DMS 273 (cell line): ENCODE data around the gene SLC12A7.
"Not testable (repeated sequence)": the region's sequence is repeated elsewhere in the genome, so short reads cannot be mapped to it uniquely, and the experiment has no call there.

ENCODE experiments used
- DNase-seq: peaks from one replicate; lab custom pipeline; 2025; ENCODE audit not compliant: unreplicated experiment; lab: John Stamatoyannopoulos, UW

Gene SLC12A7

GRCh38 chr5:1127959-1128785, 16.3 kb upstream of the SLC12A7 start:
- DNase-seq: no peak

- DNase-seq: not testable (repeated sequence)
These were observed 13.8 kb upstream of the SLC12A7 start for GRCh38 chr5:1125695-1126094.

GRCh38 chr5:1125030-1125357, 13.1 kb upstream of the SLC12A7 start:
- DNase-seq: peak; percentile 89

- no peak for DNase-seq
These were observed 12.6 kb upstream of the SLC12A7 start for GRCh38 chr5:1124205-1125029.

GRCh38 chr5:1123418-1124147, 11.7 kb upstream of the SLC12A7 start:
- no peak for DNase-seq

- no peak for DNase-seq
These were observed 10.8 kb upstream of the SLC12A7 start for GRCh38 chr5:1122511-1123294.

- DNase-seq: no peak
These were observed 10.0 kb upstream of the SLC12A7 start for GRCh38 chr5:1121891-1122290.

GRCh38 chr5:1121044-1121443, 9.2 kb upstream of the SLC12A7 start:
- no peak for DNase-seq

GRCh38 chr5:1120236-1120999, 8.6 kb upstream of the SLC12A7 start:
- no peak for DNase-seq

- DNase-seq: no peak
These were observed 7.5 kb upstream of the SLC12A7 start for GRCh38 chr5:1119312-1119831.

GRCh38 chr5:1118738-1119137, 6.9 kb upstream of the SLC12A7 start:
- peak; percentile 53 for DNase-seq

GRCh38 chr5:1118231-1118698, 6.4 kb upstream of the SLC12A7 start:
- DNase-seq: peak; percentile 68

GRCh38 chr5:1116977-1117376, 5.1 kb upstream of the SLC12A7 start:
- no peak for DNase-seq

- DNase-seq: no peak
These were observed 4.4 kb upstream of the SLC12A7 start for GRCh38 chr5:1116109-1116740.

GRCh38 chr5:1115123-1115815, 3.4 kb upstream of the SLC12A7 start:
- DNase-seq: no peak

GRCh38 chr5:1113805-1114586, 2.1 kb upstream of the SLC12A7 start:
- no peak for DNase-seq

- no peak for DNase-seq
These were observed 1.4 kb upstream of the SLC12A7 start for GRCh38 chr5:1113332-1113690.
